ENCODE data around the gene PRCP. TPM values are rescaled to one million over a fixed set of nuclear protein-coding genes. Genes with fewer than 3 reads are reported as not detected.
"Not testable (repeated sequence)": the region's sequence is repeated elsewhere in the genome, so short reads cannot be mapped to it uniquely, and the experiment has no call there.

PRCP gene
- total RNA-seq, result 68.8 TPM

DNA sequence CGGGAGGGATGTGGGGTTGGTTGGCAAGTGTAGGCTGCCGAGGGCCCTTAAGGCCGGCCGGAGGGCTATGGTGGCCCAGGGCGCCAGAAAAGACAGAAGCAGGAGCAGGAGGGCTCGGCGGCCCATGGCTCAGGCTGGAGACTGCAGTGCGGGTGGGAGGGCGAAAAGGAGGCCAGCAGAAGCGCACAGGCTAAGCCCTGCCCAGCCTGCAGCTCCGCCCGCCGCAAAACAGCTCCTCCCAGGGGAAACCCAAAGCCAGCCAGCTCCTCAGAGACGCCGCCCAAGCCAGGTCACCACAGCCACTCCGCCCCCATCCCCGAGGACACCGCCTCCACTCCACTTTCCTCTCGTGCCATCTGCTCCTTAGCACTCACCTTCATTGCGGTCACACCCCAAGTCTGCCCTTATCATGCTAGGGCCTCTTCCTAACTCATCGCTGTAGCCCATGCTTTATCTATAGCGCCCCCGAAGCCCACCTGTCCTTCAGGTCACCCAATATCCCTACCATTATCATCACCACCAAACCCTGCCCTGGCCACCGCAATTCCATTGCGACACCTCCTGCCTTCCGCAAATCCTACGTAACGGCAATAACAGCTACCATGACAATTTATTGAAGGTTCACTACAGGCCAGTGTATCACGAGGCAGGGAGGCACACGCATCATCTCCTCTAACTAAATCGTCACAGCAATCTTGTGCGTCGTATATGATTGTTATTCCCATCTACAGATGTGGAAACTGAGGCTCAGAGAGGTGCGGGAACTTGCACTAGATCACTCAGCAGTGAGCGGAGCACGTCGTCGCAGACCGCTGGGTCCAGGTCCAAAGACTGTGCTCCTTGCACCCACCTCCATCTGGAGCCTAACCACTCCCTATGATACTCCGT lies at the start of gene PRCP:
Gene PRCP (minus strand): TSS at position 154 of the 888 bp plus-strand sequence. CDS start 28 bp downstream, at position 126.
- DNase-seq, result peak; percentile 82

DNA sequence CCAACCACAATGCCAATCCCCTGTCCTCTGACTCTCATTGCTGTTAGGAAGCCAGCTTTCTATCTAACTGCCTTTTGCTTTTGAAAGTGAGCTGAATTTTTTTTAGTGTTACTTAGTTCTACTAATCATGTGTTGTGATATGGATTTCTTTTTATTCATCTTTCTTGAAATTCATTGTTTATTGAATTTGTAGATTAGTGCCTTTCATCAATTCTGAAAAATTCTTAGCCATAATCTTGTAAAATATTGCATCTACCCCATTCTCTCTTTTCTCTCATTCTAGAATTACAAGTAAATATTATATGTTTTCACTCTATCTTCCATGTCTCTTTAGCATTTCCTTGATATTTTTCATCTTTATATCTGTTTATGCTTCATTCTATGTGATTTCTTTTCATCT lies 49.1 kb upstream of the PRCP start:
- DNase-seq, result no peak

DNA sequence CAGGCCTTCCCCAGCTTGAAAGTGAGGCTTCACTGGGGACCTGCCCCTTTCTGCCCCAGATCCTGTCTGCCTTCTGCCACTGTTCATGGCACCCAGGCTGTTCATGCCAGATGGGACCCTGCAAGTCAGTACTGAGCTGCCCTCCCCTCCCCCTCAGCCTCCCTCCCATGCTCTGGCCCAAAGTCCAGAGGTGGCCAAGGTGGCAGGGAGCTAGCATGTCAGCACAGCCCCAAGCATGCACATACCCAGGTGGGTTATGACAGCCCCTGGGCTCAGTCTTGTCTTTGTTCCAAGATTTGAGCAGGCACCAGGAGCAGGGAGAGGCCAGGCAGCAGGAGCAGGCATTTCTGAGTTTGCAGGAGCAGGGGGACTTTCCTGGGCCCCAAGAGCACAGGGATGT lies 45.5 kb upstream of the PRCP start:
- no peak for DNase-seq

DNA sequence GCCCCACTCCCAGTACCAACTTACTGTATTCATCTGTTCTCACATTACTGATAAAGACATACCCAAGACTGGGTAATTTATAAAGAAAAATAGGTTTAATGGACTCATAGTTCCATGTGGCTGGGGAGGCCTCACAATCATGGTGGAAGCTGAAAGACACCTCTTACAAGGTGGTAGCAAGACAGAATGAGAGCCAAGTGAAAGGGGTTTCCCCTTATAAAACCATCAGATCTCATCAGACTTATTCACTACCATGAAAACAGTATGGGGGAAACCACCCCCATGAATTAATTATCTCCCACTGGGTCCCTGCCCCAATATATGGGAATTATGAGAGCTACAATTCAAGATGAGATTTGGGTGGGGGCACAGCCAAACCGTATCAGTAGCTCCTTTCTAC lies 44.8 kb upstream of the PRCP start:
- DNase-seq, result not testable (repeated sequence)

DNA sequence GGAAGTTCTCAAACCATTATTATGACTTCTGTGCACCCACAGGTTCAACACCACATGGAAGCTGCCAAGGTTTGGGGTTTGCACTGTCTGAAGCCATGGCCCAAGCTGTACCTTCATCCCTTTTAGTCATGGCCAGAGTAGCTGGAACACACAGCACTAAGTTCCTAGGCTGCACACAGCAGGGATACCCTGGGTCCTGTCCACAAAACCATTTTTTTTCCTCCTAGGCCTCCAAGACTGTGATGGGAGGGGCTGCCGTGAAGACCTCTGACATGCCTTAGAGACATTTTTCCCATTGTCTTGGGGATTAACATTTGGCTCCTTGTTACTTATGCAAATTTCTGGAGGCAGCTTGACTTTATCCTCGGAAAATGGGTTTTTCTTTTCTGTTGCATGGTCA lies 44.0 kb upstream of the PRCP start:
- DNase-seq, result no peak

DNA sequence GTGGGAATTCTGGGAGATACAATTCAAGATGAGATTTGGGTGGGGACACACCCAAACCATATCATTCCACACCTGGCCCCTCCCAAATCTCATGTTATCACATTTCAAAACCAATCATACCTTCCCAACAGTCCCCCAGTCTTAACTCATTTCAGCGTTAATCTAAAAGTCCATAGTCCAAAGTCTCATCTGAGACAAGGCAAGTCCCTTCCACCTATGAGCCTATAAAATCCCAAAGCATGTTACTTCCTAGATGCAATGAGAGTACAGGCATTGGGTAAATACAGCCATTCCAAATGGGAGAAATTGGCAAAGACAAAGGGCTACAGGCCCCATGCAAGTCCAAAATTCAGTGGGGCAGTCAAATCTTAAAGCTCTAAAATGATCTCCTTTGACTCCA lies 43.2 kb upstream of the PRCP start:
- DNase-seq, result not testable (repeated sequence)

DNA sequence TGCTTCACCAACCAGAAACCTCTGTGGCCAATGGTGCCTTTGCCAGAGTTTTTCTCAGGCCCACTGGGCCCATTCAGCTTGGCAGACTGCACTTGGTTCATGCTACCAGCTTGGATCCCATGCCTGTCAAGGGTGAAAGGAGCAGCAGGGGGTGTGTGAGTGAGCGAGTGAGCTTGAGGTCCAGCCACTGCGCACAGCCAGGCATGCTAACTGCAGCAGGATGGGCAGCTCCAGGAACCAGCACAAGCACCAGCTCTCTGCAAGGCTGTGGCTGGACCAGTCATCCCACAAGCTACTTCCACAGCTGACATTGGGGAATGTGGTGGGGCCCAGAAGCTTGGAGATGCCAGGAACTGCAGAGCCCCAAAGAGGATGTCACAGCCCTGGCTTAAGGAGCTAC lies 42.1 kb upstream of the PRCP start:
- no peak for DNase-seq

DNA sequence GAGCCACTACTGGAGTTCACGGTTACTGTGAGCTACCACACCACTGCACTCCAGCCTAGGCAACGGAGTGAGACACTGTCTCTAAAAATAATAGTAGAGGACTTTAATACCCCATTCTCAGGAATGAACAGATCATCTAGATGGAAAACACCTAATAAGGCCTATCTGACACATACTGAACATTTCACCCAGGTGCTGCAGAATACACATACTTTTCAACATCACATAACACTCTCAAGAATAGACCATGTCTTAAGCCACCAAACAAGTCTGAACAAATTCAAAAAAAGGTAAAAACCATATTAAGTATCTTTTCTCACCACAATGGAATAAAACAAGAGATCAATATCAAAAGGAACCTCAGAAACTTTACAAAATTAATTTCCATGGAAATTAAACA lies 39.2 kb upstream of the PRCP start:
- DNase-seq, result no peak

DNA sequence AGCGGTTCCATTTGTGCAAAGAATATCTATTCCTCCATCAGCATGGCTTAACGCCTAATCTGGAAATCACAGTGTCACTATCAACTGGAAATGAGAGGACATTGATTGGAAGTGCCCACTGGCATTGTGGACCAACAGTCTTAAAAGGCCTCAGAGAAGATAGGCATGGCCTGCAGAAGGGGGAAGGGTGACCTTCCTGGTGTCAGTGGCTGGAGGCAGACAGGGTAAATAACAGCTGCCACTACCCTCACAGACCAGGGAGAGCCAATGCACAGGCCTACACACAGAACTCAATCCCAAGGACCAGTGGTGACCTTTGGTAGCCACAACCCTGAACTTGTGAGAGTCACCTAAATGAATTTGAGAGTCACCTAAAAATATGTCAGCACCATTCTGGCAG lies 37.3 kb upstream of the PRCP start:
- no peak for DNase-seq

DNA sequence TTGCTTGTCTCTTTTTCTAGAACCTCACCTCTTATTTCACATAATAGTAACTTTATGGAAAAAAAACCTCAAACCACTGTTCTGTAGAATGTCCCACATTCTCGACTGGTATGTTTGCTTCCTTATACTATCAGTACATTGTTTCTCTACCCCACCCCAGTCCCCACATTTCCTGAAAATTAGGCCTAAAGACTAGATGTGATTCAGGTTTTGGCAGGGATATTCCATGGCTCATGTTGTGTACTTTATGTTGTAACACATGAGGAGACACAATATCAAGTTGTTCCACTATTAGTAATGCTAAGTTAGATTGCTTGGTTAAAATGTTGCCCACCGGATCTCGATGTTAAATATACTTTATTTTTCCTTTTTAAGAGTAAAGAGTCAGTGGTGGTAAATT lies 36.0 kb upstream of the PRCP start:
- DNase-seq, result no peak

DNA sequence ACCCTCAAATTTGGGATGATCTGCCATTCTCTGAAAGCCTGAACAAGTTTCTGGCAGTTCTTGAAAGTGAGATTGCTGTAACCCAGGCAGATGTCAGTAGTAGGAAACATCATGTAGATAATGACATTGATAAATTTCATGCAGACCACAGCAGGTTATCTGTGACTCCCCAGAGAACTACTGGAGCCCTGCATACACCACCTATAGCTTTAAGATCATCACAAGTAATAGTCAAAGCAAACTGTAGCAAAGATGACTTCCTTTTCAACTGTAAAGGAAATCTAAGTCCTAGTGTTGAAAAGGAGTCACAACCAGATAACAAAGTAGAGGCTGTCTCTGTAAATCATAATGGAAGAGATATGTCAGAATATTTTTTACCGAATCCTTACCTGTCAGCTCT lies 32.3 kb upstream of the PRCP start:
- DNase-seq, result no peak

DNA sequence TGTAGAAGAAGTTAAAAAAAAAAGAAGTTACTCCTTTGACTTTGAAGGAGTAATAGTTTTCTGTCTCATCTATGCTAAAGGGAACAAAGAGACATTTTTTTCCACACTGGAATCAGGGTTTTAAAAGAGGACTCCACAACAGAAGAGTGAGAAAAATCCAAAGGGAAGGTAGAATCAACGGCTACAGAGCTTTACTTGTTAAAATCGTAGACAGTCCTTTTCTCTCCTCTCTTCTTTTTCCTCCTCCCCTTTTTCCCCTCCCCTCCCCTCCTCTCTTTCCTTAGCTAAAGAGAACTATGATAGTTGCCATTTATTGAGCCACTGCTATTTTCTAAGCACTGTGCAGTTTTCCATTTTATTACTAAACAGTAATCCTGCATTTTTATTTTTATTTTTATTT lies 30.5 kb upstream of the PRCP start:
- DNase-seq, result no peak

DNA sequence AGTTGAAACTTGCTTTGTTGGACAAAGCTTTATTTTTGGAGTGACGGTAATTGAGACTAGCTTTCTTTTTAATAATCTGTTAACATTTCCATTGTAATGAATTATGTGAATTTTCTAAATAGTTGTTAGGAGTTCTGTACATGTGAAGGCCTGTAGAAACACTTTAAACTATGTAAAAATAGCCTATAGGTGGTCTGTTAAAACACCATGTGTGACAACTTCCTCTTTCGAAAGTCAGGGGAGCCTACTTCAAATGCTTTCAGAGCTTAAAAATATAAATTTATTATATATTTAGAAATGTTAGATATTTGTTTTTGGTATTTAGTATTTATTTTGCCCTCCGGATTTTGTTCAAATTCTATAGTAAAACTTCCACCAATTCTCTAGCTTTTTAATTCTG lies 30.0 kb upstream of the PRCP start:
- no peak for DNase-seq

DNA sequence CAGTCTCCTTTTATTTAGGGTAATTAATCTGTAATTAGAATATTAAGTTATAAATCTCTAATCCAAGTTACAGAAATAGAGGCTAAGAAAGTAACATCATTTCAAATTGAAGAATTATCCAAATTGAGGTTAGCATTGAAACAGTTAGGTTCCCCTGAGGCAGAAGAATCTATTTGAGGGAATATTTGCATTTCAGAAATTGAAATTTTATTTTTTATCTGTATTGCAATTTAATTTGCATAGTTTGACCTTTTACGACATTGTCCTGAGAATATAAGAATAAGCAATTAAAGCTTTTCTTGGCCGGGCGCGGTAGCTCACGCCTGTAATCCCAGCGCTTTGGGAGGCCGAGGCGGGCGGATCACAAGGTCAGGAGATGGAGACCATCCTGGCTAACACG lies 28.9 kb upstream of the PRCP start:
- no peak for DNase-seq

DNA sequence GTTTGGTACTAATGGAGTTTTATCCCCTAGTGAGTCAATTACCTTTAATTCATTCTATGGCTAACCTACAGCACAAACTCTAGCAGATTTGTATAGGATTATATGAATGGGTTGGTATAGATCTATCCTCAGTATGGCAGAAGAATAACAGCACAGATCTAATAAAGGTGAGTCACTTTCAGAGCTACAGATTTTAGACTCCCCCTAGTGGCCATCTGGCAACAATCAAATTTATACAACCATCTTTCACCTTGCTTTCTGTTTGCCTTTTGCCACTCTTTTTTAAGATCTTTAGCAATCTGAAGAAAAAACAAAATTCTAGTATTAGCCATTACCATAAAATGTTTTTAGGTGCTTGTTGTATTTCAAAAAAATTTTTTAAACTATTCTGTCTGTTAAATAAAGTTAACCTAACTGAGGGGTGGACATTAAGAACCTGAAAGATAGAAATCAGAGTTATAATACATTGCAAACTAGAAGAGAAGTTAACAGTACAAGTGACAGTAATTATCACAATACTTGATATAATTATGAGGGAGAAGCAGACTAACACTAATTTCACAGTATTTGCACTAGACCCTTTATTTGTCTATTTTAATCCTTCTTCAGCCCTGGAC lies 27.1 kb upstream of the PRCP start:
- DNase-seq, result no peak

DNA sequence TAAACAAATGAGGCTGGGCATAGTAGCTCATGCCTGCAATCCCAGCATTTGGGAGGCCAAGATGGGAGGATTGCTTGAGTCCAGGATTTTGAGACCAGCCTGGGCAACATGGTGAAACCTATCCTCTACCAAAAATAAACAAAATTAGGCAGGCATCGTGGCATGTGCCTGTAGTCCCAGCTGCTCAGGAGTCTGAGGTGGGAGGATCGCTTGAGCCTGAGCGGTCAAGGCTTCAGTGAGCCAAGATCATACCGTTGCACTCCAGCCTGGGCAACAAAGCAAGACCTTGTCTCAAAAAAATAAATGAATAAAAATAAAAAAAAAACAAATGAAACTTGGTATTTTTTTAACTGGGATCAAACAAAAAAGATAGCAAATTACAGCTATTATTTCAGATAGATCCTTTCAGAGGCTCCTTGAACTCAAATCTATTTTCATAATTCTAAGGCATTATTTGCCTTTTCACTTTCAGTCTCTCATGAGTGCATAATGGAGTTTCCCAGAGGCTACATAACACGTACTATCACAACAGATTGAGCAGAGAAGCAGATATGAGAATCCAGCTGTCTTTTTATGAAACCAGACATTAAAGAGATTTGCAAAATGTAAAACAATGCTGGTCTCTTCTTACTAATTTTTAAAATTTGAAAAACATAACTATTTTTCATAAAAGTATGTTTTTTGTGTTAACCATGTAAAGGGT lies 24.4 kb upstream of the PRCP start:
- DNase-seq, result no peak

DNA sequence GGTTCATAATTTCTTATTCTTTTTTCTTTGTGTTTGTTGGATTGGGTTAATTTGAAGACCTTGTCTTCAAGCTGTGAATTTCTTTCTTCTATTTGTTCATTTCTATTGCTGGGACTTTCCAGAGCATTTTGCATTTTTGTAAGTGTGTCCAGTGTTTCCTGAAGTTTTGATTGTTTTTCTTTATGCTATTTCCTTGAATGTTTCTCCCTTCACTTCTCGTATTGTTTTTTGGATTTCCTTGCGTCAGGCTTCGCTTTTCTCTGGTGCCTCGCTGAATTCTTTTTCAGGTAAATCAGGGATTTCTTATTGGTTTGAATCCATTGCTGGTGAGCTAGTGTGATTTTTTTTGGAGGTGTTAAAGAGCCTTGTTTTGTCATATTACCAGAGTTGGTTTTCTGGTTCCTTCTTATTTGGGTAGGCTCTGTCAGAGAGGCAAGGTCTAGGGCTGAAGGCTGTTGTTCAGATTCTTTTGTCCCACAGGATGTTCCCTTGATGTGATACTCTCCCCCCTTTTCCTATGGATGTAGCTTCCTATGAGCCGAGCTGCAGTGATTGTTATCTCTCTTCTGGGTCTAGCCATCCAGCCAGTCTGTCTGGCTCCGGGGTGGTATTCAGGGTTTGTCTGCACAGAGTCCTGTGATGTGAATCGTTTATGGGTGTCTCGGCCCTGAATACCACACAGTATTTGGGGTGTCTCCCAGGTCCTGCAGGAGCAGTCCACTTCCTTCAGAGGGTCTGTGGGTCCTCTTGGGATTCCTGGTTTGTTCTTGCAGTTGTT lies 22.4 kb upstream of the PRCP start:
- not testable (repeated sequence) for DNase-seq

DNA sequence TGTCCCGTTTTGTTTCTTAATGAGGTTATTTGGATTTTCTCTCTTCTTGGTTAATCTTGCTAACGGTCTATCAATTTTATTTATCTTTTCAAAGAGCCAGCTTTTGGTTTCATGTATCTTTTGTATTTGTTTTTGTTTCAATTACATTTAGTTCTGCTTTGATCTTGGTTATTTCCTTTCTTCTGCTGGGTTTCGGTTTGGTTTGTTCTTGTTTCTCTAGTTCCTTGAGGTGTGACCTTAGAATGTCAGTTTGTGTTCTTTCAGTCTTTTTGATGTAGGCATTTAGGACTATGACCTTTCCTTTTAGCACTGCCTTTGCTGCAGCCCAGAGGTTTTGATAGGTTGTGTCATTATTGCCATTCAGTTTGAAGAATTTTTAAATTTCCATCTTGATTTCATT lies 20.0 kb upstream of the PRCP start:
- not testable (repeated sequence) for DNase-seq

DNA sequence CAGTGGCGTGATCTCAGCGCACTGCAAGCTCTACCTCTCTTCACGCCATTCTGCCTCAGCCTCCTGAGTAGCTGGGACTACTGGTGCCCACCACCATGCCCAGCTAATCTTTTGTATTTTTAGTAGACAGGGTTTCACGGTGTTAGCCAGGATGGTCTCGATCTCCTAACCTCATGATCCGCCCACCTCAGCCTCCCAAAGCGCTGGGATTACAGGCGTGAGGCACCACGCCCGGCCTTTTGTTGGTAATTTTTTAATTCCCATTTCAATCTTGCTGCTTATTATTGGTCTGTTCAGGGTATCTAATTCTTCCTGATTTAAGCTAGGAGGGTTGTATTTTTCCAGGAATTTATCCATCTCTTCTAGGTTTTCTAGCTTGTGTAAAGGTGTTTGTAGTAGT lies 19.6 kb upstream of the PRCP start:
- DNase-seq, result not testable (repeated sequence)

DNA sequence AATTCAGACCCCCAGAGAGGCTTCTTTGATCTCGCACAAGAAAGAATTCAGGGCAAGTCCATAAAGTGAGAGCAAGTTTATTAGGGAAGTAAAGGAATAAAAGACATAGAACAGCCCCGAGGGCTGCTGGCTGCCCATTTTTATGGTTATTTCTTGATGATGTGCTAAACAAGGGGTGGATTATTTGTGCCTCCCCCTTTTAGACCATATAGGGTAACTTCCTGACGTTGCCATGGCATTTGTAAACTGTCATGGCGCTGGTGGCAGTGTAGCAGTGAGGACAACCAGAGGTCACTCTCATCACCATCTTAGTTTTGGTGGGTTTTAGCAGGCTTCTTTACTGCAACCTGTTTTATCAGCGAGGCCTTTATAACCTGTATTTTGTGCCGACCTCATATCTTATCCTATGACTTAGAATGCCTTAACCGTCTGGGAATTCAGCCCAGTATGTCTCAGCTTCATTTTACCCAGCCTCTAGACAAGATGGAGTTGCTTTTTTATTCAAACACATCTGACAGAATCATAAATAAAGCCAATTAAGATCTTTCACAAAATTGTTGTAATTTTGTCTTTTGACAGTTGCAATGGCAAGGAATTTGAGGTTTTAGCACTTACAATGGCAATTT lies 8.9 kb upstream of the PRCP start:
- no peak for DNase-seq

DNA sequence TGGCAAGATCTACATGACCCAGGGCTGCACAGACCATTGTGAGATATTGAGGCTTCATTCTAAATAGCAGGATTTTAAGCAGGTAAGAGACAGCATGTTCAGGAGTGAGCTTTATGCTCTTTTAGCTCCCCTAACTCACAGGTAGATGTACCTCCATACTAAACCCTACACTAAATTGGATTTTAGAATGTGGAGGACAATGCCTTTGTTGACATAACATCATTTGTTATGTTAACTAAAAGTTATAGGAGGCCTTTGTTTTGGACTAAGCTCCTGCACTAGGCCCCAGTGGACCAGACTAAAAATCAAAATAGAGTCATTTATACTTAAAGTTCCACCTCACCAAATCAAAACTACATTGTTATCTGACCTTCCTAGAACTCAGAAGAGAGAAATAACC lies 8.1 kb upstream of the PRCP start:
- no peak for DNase-seq

DNA sequence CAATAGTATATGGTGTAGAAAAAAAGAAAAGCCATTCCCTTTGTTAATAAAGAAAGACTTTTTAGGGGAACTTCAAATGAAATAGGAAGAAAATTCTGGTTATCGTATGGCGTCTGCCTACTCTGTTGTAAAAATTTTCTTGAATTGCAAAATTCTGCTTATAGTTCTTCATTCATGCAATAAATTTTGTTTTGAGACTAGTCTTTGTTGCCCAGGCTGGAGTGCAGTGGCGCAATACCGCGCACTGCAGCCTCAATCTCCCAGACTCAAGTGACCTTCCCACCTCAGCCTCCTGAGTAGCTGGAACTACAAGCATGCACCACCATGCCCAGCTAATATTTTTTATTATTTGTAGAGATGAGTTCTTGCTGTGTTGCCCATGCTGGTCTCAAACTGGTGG lies 7.1 kb upstream of the PRCP start:
- no peak for DNase-seq

Data from skin of body (tissue), 2 donors.